ENCODE results near the gene SEMA6A.

The SEMA6A gene

DNA sequence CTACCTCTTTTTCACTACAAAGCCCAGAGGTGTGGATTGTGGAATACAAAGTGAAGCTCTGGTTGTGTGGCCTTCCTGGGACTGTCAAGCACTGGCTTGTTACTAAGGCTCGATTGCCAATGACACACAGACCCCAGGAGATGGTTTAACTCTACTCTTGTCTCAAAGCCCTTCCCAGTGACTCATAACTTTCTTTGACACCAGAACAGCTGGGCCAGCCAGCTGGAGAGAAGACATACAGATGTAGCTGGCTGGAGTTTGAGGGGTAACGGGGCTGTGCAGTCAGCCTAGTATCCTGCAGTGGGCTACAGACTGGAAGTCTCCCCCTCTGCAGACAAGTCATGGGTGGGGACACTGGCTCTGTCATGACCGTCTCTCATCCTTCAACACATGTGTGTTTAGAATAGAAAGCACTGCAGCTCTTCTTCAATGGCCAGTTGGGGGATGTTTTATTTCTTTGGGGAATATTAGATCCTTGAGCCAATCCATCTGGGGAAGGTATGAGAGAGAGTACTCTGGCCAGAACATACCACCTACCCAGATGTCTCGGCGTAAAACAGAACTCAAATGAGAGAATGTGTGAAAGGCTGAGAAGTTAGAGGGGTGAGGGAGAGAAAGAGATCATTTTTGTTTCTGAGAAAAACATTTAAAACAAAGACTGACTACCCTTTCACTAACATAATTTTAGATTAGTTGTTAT lies 53.3 kb downstream of the SEMA6A start:
- DNase-seq, result no peak

DNA sequence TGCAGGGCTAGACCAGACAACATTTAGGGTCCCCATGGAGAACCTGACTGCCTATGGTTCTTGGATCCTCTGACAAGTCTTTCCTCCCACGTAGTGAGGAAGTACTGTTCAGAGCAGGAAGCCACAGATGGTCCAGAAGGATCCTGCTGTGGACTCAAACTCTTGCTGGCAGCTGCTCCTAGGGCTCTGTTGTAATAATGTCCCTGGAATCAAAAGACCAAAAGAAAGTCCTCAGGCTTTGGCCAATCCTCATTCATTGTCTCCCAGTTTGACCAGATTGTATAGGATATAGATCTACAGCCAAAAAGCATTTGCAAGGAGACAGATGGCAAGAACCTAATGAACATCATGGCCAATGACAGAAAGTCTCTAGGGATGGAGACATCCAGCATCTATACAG lies 53.9 kb downstream of the SEMA6A start:
- no peak for DNase-seq

DNA sequence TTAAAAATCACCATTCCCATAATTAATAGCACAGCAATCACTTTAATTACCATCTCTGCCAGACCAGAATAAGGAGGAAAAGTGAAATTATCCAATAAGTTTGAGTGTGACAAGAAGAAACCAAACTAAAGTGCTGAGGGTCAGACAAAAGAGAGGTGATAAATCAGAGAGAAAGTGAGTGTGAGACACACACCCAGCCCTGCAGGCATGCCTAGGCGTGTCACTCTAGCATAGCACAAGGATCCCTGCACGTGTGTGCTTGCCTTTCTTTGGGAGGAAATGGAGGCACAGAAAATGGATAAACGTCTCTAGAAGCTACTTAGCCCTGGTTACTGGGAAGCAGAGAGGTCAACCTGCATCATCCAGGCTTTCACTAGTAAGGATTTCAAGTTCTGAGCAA lies 56.2 kb downstream of the SEMA6A start:
- no peak for DNase-seq

DNA sequence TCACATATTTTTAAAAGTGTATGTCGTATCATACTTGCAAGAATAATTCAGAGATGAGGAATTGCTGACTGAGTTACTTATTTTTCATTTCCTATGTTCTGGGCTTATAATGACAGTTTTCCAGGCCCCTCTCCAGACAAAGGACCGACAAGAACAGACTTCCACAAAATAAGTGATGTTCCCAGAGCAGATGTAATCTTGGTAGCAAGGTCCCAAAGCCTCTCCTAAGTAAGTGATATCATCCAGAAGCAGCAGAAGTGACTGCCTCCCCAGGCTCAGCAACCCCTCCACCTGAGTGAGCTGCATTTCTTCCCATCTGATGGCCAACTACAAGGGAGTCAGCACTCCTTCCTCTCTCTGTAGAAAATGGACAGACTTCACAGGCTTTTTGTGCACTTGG lies 57.1 kb downstream of the SEMA6A start:
- no peak for DNase-seq

DNA sequence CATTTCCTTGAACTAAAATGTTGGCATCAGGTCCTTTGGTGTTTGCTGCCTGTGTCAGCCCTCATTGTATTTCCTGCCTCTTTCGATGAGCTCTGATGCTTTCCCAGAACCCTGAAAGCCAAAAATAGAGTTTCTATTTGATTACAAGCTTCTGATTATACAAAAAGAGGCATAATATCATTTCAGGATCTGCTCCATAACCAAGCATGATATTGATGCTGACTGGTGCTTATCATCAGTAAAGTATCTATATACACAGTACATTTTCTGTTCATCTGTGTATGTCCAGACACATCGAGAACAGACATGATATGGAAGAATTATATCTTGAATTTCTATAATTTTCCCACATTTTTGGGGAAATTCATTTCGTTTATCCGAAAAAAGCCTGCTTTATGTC lies 58.6 kb downstream of the SEMA6A start:
- no peak for DNase-seq

DNA sequence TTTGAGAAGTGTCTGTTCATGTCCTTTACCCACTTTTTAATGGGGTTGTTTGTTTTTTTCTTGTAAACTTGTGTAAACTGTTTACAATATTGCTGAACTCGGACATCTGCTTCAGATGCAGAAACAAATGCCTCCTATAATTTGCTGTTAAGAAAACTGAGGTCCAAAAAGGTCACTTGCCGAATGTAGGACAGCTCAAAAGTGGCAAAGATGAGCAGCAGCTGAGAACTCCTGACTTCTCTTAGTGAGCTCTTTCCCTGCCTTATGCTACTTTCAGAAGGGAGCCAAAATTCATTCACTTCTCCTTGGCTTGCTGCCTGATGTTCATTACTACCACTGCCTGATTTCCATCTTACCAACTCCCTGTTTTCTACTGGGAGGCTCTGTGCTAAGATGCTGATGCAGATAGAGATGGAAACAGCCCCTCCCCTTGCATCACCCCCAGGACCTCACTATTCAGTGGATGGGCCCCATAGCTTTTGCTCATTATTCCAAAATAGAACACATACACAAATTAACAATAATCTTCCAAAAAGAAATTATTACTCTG lies 60.1 kb downstream of the SEMA6A start:
- DNase-seq, result no peak

DNA sequence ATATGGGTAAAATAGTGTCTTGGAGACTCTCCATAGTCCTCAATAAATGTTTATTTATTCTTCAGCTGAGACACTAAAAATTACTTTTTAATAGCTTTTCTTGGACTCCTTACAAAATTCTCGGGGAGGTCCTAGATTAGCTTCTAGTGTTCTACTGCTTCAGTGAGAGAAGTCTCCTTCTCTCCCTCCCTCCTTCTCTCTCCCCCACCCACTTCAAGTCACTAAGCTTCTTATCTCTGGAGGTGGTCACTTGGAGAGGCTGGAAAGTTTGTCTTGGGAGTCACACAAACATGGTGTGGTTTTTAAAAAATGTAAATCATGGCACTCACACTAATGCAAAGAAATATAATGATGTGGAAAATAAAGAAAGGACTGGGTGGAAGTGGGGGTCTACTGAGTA lies 64.1 kb downstream of the SEMA6A start:
- DNase-seq, result no peak

DNA sequence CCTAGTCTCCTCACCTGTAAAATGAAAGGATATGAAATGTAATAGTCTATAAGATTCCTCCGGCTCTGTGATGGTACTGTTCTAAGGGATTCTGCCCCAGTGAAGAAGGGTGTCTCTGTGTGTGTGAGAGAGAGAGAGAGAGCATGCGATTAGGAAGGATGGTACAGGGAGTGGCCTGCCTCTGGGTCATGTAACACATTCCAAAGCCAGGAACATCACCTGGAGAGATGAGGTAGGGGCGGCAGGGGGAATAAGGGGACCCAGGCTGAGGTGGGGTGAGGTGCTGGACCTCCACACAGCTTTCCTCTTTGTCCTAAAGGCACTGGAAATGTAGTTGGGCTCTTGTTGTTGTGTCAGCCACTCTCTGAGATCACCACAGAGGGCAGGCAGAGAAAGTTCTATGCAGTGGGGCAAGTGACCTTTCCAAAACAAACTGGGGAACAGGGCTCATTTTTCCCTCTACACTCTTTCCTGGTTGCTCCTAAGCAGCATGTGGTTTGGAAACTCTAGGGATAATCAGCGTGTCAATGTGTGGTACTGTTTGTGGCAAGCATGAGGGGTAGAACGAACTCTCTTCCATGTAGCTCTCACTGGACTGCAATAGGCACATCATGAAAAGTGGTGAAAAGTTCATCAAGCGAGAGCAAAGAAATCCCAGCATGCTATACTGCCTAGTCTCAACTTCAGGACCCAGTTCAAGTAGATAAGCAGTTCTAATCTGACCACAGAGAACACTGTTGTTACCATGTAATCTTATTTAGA lies 65.0 kb downstream of the SEMA6A start:
- DNase-seq, result no peak

DNA sequence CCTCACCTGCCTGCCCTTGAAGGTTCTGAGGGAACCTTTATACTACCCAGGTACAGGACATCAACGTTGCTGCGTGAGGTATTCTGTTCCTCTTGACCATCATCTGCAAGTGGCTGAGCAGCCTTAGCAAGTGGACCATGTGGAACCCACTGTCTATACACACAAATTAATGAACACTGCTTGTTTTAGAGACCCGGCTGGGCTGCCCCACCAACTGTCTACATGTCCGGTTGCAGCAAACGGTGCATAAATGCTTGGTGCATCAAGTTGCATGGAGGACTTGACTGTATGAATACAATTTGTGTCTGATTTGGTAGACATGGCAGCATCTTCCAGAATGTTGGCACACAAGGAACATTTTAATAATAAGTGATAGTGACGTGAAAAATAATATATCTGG lies 65.8 kb downstream of the SEMA6A start:
- DNase-seq, result no peak

DNA sequence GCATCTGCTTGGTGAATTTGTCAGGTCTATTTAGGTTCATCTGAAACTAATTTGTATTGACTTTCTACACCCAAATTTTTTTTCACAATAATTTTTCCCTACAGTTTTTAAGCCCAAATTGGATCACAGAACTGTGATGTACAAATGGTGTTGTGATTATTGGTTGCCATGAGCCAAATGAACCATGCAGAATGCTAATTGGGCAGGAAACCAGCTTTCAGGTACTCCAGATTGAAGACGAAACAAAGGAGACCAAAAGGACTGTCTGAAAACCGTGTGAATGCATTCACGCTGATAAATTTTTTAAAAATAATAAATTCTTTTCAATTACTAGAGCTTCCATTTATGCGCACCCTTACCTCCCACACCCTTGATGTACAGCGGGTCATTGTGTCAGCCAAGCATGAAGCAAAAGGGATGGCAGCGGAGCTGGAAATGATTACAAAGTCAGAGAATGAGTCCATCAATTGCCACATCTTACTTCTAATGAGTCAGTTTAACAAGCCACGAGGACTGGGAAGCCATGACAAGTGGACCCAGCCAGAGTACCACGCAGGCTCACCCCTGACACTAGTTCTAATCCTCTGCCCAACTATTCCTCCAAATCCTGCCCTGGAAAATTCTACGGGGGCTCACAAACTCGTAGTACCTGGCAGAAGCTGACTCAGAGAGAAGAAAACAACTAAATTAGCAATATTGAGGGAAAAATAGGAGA lies 66.5 kb downstream of the SEMA6A start:
- no peak for DNase-seq

DNA sequence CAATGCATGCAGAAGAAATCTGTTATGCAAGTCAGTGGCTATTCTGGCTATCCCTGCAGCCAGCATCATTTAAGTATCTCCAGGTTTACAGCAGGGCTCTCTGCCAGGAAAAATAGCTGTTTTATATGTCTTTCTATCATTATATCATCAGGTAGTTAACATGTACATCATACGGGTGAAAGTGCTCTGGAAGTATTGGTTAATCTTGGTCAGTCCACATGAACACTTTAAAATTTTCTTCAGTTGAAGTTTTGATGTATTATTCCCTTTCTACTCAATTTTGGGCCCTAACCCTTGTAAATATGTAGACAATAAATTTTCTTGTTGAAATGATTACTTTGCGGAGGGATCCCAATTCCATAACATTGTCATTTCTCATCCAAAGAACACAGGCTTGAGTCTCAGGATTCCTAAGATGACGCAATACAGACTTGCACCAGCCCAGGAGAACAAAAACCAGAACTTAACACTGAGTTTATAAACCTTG lies 67.5 kb downstream of the SEMA6A start:
- DNase-seq, result no peak

DNA sequence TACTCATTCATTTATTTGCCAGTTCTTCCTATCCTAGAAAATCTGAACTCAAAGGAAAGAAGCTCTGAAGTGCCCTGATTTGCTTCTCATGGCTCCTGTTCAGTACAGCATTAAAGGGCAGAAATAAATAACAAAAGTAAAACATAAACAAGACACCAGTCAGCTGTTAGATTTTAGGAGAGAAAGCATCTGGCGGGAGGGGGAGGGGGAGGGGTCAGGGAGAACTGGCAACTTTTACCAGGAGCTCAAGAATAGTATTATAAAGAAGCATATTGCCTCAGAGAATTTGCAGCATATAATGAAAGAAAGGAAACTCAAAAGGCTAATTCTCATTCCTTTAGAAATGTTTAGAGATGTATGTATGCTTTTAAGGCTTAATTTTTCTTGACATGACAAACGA lies 68.1 kb downstream of the SEMA6A start:
- no peak for DNase-seq

DNA sequence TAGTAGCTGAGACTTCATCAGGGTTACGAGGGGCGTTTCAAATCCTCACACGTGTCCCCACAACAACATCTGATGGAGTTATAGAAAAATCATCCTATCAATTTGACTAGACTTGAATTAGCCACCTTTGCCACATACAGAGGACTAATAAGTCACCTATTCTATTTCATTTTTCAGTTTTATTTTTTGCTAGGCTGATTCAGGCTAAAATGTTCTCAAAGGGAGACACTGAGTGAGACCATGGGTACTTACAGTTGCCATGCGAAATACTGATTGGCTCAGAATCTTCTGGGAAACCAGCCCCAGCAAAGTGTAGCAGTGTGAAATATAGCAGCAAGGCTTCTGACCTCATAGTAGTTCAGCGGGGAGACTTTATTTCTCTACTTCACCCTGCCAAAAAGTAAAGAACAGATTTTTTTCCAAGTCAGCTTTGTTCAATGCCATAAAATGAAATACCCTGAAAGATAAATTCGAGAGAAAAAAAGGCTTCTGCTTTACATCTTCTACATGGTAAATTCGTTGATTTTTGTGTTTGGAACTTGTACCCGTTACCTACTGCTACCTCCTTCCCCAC lies 69.9 kb downstream of the SEMA6A start:
- DNase-seq, result no peak

DNA sequence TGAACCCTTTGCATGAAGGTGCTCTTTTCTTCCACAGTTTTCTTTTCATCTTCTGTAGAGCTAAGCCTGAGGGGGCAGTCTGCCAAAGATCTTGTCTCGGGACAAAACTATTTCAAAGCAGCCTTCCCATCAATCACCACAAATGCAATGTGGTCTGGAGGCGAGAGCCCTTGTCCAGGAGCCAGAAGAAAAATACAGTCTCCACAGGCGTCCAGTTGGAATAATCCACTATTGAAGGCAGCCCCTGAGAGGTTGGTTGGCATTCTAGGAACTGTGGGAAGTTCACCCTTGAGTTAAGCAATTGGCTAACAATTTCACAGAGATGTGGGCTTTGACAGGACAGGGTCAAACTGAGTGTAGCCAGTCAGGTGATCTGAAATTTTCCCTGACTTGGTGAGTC lies 72.0 kb downstream of the SEMA6A start:
- DNase-seq, result no peak

DNA sequence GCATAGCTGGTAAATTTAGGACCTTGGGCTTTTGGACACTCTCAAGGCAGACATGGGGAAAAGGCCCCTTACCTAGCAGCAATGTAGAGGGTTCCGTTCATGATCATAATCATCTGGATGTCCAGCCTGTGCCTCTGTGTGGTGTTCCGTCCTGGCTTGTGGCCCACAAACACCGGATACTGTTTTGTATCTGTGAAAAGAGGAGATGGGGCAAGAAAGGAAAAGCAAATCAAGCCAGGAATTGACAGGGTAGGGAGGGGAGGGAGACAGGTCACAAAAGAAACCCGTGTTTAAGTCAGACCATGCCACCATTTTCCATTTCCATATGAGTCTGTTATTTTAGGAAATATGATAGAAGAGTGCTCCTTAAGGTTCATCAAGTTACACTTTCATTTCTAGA lies 72.5 kb downstream of the SEMA6A start:
- no peak for DNase-seq

DNA sequence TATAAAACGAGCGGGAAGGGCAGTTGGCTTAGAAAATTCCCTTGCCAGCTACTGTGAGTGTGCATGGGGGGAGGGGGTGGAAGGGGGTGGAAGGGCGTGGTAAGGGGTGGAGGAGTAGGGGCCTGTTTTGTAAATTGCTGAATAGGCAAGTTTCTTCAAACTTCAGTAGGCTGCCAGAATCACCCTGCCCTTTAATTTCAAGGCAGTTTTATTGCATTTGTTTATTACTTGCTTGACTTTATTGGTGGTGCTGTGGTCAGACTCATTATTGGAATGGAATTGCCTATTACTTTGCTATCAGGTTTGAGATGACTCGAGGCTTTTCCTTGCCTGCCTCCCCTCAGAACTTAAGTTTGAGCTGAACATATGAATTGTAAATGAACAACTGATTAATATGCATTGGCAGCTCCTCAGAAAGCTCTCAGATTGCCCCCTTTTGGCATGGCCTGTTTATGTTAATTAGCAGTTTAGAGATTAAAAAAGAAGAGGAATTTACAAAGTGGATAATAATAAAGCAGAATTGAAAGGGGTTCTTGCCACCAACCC lies 76.0 kb downstream of the SEMA6A start:
- DNase-seq, result no peak

DNA sequence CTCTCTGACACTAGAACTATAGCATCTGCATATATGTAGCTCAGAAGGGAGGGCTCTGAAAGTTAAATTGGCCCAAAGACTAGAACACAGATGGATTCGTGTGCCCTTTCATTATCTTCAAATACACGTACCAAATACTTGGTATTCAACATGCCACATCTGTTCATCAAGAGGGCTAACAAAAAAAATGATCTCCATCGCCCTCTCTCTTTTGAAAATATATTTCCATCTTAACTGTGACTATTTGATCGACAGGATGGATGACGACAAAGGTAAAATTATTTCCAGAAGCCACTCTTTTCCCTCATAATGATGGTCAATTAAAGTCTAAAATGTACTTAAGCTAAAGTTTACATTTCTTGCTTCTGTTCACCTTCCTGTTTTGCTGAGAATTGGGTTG lies 77.0 kb downstream of the SEMA6A start:
- DNase-seq, result no peak

DNA sequence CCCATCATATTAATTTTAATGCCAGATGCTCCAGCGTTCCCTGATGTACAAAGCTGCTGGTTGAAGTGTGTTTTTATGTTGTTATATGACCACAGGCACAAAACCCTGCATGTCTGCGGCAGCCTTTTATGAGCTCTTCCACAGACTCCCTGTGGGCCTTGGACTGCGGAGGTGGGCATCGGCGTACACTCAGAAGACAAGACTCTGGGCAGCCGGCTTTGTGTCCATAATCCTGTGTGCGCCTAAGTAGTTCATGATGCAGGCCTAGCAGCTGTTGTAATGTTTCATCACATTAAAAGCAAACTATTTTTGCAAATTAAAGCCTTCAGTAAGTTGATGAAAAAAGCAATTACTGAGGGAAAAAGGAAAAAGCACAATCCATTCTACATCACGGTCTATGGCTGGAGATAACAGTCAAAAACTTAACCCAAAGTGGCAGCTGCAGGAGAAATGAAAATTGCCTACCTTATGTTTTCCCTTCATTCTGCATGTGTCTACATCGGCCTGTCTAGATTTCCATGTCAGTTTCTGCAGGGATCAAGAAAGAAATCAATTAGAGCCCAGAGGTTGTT lies 78.8 kb downstream of the SEMA6A start:
- peak; percentile 64 for DNase-seq

DNA sequence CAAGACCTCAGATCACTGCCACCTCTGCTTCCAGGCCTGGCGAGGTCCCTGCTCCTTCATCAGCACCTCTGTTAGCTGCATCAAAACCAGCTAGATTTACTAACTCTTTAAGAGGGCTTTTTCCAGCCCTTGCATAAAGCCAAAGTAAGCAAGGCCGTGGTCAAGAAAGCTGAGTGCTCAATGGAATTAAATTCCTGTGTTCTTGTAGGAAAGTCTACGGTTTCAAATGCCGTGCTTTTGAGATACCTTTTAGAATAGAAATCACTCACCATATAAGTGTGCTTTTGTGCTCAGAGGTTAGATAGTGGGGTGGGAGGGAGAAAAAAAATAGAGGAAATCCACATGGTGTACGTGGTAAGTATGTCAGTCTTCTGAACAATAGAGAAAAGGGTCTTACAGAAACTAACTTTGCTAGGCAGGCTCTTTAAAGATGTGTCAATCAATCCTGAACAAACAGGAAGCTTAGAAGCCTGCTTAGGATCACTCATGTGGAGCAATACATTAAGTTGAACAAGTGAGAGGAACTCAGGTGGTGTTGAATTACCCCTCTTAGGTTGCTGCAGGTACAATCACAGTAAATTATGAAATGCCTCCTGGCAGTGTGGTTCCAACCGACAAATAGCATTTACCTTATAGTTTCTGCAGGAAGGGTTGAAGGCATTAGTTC lies 79.7 kb downstream of the SEMA6A start:
- peak; percentile 81 for DNase-seq

DNA sequence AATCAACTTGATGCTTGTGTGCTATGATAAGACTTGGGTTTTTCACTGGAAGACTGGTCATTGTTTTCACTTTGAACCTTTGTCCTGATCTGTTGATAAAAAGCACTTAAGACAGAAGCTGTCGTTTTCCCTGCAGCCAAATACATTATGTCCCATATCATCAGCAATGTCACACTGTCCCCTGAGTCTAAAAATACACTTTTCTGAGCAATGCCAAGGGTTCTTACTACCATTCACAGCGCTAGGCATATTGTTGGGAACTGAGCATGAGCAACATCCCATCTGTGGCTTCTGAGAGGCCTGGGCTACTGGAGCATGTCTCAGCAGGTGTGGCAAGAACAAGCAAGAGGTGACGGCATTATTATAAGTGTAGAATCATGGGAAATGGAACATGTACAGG lies 81.8 kb downstream of the SEMA6A start:
- DNase-seq, result peak; percentile 31

DNA sequence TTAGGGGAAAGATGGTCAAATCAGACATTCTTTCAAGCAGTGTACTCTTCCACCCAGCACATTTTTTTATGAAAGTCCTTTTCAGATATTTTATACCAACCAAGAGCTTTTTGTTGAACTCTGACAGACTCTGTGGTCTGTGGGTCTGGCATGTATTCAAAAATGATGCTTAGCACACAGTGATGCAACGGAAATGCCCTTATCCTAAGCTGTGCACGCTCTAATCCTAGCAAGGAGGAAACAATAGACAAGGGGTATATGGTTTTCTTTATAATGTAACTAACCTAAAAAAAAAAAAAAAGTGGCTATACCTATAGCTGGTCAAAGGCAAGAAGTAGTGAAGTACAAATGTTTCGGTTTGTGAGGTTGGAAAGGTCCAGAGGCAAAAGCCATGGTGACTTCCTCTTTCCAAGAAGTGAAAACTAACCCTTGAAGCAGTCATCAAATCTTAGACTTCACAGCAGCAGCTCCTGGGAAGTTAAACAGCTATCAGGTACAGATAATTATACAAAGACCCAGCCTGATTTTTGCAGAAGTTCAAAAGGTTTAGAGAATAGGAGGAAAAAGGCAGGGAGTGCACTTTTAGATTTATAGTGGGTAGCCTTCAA lies 82.5 kb downstream of the SEMA6A start:
- peak; percentile 39 for DNase-seq

All from DMS79 treated with DMSO at 0.1 percent for 48 hours (cell line).